CD14-positive monocyte (primary cell): ENCODE results near the gene ADAM11. TPM values are rescaled to one million over a fixed set of nuclear protein-coding genes. Genes with fewer than 3 reads are reported as not detected.

ENCODE experiments used
- DNase-seq, 3 donors: peaks; one replicate each; pipeline ENCODE4 v3.0.0-alpha.2; 2011 to 2022
- H2AFZ ChIP-seq: 2 replicates; pipeline ENCODE4 v1.6.0; 2012; ENCODE audit warnings: mild to moderate bottlenecking, low read depth, low read length, inconsistent platforms; ENCODE audit not compliant: insufficient read depth, poor library complexity, severe bottlenecking
- H3K27ac ChIP-seq, 2 donors: 1 replicate in 1 of 2; 2 replicates in 1 of 2; pipeline ENCODE4 v1.5.1; 2012 to 2013; ENCODE audit warnings: low read length in 2 of 2, control low read depth in 1 of 2, inconsistent platforms in 1 of 2, low read depth in 1 of 2, mild to moderate bottlenecking in 1 of 2
- H3K27me3 ChIP-seq, 2 donors: one replicate each; pipeline versions ENCODE4 v1.6.0 to v1.6.1; 2011 to 2013; ENCODE audit warnings: low read length in 2 of 2; ENCODE audit not compliant: control insufficient read depth in 2 of 2, insufficient read depth in 2 of 2
- H3K36me3 ChIP-seq, 2 donors: replicated peaks in 1 of 2; 1 replicate in 1 of 2; 2 replicates in 1 of 2; pipeline versions ENCODE4 v1.5.1 to v1.6.1; 2012 to 2013; ENCODE audit warnings: low read length in 2 of 2, control low read depth in 1 of 2, inconsistent platforms in 1 of 2, mild to moderate bottlenecking in 1 of 2; ENCODE audit not compliant: insufficient read depth in 2 of 2, control insufficient read depth in 1 of 2
- H3K4me1 ChIP-seq, 2 donors: 1 replicate in 1 of 2; 2 replicates in 1 of 2; pipeline versions ENCODE4 v1.5.1 to v1.6.1; 2012 to 2013; ENCODE audit warnings: low read length in 2 of 2, control low read depth in 1 of 2, inconsistent platforms in 1 of 2, mild to moderate bottlenecking in 1 of 2, moderate library complexity in 1 of 2; ENCODE audit not compliant: insufficient read depth in 2 of 2, control insufficient read depth in 1 of 2
- H3K4me2 ChIP-seq: replicated peaks from 2 replicates; pipeline ENCODE3; 2012; ENCODE audit warnings: low read length, moderate library complexity, mild to moderate bottlenecking; ENCODE audit not compliant: poor library complexity, severe bottlenecking; ENCODE audit errors: extremely low read depth
- H3K4me3 ChIP-seq, 3 experiments: fragments of 200-600 bp in 1 of 3; sonication (generic) in 1 of 3; replicated peaks in 1 of 3; 1 replicate in 2 of 3; 2 replicates in 1 of 3; pipeline ENCODE4 v1.5.1; 2011 to 2013; ENCODE audit warnings: low read length in 3 of 3, mild to moderate bottlenecking in 3 of 3, control low read depth in 2 of 3, low read depth in 2 of 3, inconsistent platforms in 1 of 3, moderate library complexity in 1 of 3
- H3K79me2 ChIP-seq: 2 replicates; pipeline ENCODE4 v1.6.0; 2012; ENCODE audit warnings: mild to moderate bottlenecking, control low read depth, inconsistent platforms, low read length, moderate library complexity; ENCODE audit not compliant: insufficient read depth
- H3K9ac ChIP-seq: 2 replicates; pipeline ENCODE4 v1.6.0; 2017; ENCODE audit warnings: low read length, mild to moderate bottlenecking; ENCODE audit not compliant: insufficient read depth, poor library complexity, severe bottlenecking
- H3K9me3 ChIP-seq, 2 donors: replicated peaks in 1 of 2; 1 replicate in 1 of 2; 2 replicates in 1 of 2; pipeline versions ENCODE4 v1.5.1 to v1.6.1; 2012 to 2013; ENCODE audit warnings: low read length in 2 of 2, control low read depth in 1 of 2; ENCODE audit not compliant: control insufficient read depth in 1 of 2, insufficient read depth in 1 of 2
- H4K20me1 ChIP-seq: 2 replicates; pipeline ENCODE4 v1.6.0; 2012; ENCODE audit warnings: mild to moderate bottlenecking, low read length, control low read depth, moderate library complexity; ENCODE audit not compliant: insufficient read depth
- H3K27ac Mint-ChIP-seq, 7 donors: one replicate each; pipeline ENCODE4 v1.8.0; 2020; ENCODE audit warnings: mild to moderate bottlenecking in 7 of 7, mixed read lengths in 7 of 7, moderate library complexity in 6 of 7, inconsistent platforms in 2 of 7
- H3K27me3 Mint-ChIP-seq, 3 donors: one replicate each; pipeline ENCODE4 v1.8.0; 2021 to 2022; ENCODE audit warnings: low read depth in 3 of 3, mild to moderate bottlenecking in 3 of 3, mixed read lengths in 3 of 3, moderate library complexity in 3 of 3, inconsistent platforms in 1 of 3
- H3K36me3 Mint-ChIP-seq, 2 donors: one replicate each; pipeline ENCODE4 v1.8.0; 2020; ENCODE audit warnings: mixed read lengths in 2 of 2, inconsistent platforms in 1 of 2, mild to moderate bottlenecking in 1 of 2
- H3K4me1 Mint-ChIP-seq: one replicate; pipeline ENCODE4 v1.8.0; 2020; ENCODE audit warnings: mild to moderate bottlenecking, mixed read lengths
- H3K4me3 Mint-ChIP-seq, 2 donors: one replicate each; pipeline ENCODE4 v1.8.0; 2020; ENCODE audit warnings: mild to moderate bottlenecking in 2 of 2, mixed read lengths in 2 of 2, moderate library complexity in 1 of 2
- H3K9me3 Mint-ChIP-seq, 7 donors: one replicate each; pipeline ENCODE4 v1.8.0; 2020 to 2022; ENCODE audit warnings: mixed read lengths in 7 of 7, mild to moderate bottlenecking in 6 of 7, moderate library complexity in 6 of 7, inconsistent platforms in 2 of 7
- WGBS: methylation state at CpG from one replicate; pipeline ENCODE4 v1.1.5; 2013; ENCODE audit warnings: missing lambda C conversion rate; ENCODE audit not compliant: insufficient coverage; 5-methylcytosine and 5-hydroxymethylcytosine counted together
- intact Hi-C, 2 donors: fragments of 100-400 bp; cut with micrococcal nuclease; formaldehyde crosslinking; loops; one replicate each; pipeline versions ENCODE4 v1.15.0 to v1.15.1; 2023
- polyA plus RNA-seq, 3 donors: library from polyadenylated mRNA; depleted of rRNA in 1 of 3; unstranded in 2 of 3; stranded (reverse) in 1 of 3; fragments of 300-500 nt in 2 of 3; fragments of >200 nt in 1 of 3; fragmentation: Illumina TruSeq in 2 of 3; gene quantifications; 1 replicate in 2 of 3; 2 replicates in 1 of 3; pipeline ENCODE4 v1.2.3, GENCODE V29; 2012 to 2021
- TF ChIP-seq, protein P1 (sequence below): fragments of 200-600 bp; IDR thresholded peaks from one replicate; pipeline ENCODE4 v1.8.0; 2022; ENCODE audit warnings: antibody characterized with exemption, mild to moderate bottlenecking

The ADAM11 gene
- polyA plus RNA-seq, 3 donors, result 0.19 TPM; not detected in 2

DNA sequence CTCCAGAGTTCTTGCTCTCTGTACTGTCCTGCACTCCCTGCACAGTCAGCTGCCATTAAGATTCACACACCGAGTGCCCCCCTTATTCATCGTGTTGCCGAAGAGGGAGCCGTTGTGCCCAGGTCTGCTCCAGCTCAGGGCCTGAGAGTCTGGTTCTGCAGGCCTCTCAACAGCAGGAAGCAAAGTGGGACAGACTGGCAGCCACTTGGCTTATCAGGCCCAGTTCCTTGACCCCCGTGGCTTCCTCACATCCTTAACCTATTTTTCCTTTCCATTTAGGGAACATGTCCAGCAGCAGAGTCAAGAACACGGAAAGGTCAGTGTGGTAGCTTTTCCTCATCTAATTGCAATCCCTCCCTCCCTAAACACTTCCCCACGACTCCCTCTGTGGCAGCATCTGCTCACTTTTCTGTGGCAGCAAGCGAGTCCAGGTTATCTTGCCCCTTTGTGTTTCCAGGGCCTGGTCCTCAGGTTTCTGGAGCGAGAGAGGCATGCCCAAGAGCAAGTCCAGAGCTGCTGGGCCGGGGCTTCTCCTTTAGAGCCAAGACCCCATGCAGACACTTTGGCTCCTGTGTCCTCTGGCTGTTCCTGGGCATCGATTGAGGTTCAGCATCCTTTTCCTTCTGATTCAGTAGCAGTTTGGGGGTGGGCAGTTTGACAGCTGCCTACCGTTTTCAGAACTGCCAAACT, 22.1 kb upstream of the ADAM11 start:
- Histone ChIP-seq H2AFZ (no peak overlapping the region), H3K9me3 (no peaks in the 10 kb centered on the region), H3K4me3 (no peak overlapping the region), H3K36me3 (peaks cover 16 to 72% of the 10 kb centered on the region in 2 donors), H3K9ac (no peak overlapping the region), H3K27me3 (no peaks in the 10 kb centered on the region), H4K20me1 (no peaks in the 10 kb centered on the region), H3K4me2 (no peak overlapping the region), H3K4me1 (no peaks in the 10 kb centered on the region), H3K79me2 (no peaks in the 10 kb centered on the region), H3K27ac (no peak overlapping the region)
- Mint-ChIP-seq H3K4me3 (no peak overlapping the region), H3K27ac (no peak overlapping the region), H3K9me3 (no peaks in the 10 kb centered on the region), H3K4me1 (no peaks in the 10 kb centered on the region), H3K27me3 (peaks cover 0 to 1% (median 0%) of the 10 kb centered on the region in 3 donors), H3K36me3 (peaks cover 45 to 83% of the 10 kb centered on the region in 2 donors)
- TF ChIP-seq, protein P1, sequence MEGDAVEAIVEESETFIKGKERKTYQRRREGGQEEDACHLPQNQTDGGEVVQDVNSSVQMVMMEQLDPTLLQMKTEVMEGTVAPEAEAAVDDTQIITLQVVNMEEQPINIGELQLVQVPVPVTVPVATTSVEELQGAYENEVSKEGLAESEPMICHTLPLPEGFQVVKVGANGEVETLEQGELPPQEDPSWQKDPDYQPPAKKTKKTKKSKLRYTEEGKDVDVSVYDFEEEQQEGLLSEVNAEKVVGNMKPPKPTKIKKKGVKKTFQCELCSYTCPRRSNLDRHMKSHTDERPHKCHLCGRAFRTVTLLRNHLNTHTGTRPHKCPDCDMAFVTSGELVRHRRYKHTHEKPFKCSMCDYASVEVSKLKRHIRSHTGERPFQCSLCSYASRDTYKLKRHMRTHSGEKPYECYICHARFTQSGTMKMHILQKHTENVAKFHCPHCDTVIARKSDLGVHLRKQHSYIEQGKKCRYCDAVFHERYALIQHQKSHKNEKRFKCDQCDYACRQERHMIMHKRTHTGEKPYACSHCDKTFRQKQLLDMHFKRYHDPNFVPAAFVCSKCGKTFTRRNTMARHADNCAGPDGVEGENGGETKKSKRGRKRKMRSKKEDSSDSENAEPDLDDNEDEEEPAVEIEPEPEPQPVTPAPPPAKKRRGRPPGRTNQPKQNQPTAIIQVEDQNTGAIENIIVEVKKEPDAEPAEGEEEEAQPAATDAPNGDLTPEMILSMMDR, result no peak
- intact Hi-C loops, result no loop called here
- no peak for DNase-seq
- WGBS, result 89% methylated on average over 9 of the region's 12 CpGs

DNA sequence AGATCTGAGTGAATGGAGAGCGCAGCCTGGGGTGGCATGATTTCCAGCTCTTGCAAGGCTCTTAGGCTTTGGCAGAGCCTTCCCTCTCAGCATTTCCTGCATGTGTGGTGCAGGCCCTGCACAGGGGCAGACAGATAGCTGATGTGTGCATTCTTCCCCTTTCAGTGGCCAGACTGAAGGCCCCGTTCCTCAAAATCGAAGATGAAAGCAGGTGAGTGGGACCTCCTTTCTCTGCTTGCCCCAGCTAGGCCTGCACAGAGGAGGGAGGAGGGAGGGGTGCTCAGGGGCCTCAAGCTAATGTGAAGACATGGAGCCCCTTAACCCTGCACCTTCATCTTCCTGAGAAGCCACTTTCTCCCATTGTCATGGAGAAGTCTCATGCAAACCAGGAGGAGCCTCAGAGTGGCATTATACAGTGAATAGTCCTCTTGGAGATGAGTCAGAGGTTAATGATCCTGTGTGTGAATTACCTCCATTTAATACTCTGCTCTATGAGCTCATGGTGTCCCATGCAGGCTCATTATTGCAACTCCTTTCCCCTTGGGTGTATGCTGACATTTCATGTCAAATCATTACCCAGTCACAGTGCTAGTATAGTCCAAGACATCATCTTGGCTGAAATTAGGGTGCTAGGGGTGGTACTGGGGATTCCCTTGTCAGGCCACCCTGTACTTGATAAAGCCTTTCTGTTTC, 20.4 kb upstream of the ADAM11 start:
- intact Hi-C loops, result no loop called here
- Histone ChIP-seq H3K9me3 (no peaks in the 10 kb centered on the region), H3K4me3 (no peak overlapping the region), H3K4me1 (no peaks in the 10 kb centered on the region), H2AFZ (no peak overlapping the region), H3K9ac (no peak overlapping the region), H3K36me3 (peaks cover 17 to 63% of the 10 kb centered on the region in 2 donors), H3K79me2 (no peaks in the 10 kb centered on the region), H3K27me3 (no peaks in the 10 kb centered on the region), H3K4me2 (no peak overlapping the region), H4K20me1 (no peaks in the 10 kb centered on the region), H3K27ac (no peak overlapping the region)
- WGBS, result 100% methylated on average over 1 of the region's 3 CpGs
- Mint-ChIP-seq H3K9me3 (no peaks in the 10 kb centered on the region), H3K36me3 (peaks cover 44 to 82% of the 10 kb centered on the region in 2 donors), H3K27me3 (peaks cover 0 to 2% (median 0%) of the 10 kb centered on the region in 3 donors), H3K4me3 (no peak overlapping the region), H3K4me1 (no peaks in the 10 kb centered on the region), H3K27ac (peak overlapping the region in 1 of 7 donors; percentile 31)
- DNase-seq, result no peak
- TF ChIP-seq, protein P1, result no peak
